ENCODE results near the gene LILRB1. TPM values are rescaled to one million over a fixed set of nuclear protein-coding genes. Genes with fewer than 3 reads are reported as not detected.

The LILRB1 gene
- polyA plus RNA-seq, 1 of the 3 experiments (the other 2 are of a cell fraction) = not detected

- Histone ChIP-seq H3K4me1 (ENCODE audit: control insufficient read depth in 1 of 2, insufficient read depth in 2 of 2, low read depth in 1 of 2, low read length in 1 of 2) (no peaks in the 10 kb centered on the region), H3K36me3 (replicated peaks in 1 of 2; ENCODE audit: control insufficient read depth in 1 of 2, insufficient read depth in 2 of 2, low read length in 1 of 2) (no peaks in the 10 kb centered on the region), H4K20me1 (ENCODE audit: insufficient read depth) (no peaks in the 10 kb centered on the region), H3K79me2 (ENCODE audit: insufficient read depth) (no peaks in the 10 kb centered on the region), H2AFZ (ENCODE audit: low read depth) (no peak within 1 kb of the TSS), H3K4me2 (no peak within 1 kb of the TSS), H3K9me3 (no peaks in the 10 kb centered on the region), H3K27me3 (ENCODE audit: insufficient read depth) (peaks cover 31% of the 10 kb centered on the region; the same call in 1 of the 2 replicates), H3K27ac (ENCODE audit: low read depth in 2 of 2, low read length in 1 of 2) (no peak within 1 kb of the TSS), H3K9me2 (no peaks in the 10 kb centered on the region), H3K9ac (no peak within 1 kb of the TSS), H3F3A (replicated peaks; ENCODE audit: insufficient read depth) (no peaks in the 10 kb centered on the region), H3K4me3 (ENCODE audit: low read depth in 2 of 2, low read length in 1 of 2) (no peak within 1 kb of the TSS)
- DNase-seq = no peak
- WGBS (ENCODE audit: low lambda C conversion rate) = no CpG with 5 or more reads among the region's 7 CpGs
- TF ChIP-seq MEF2A (IDR thresholded peaks at IDR 0.05; ENCODE audit: borderline replicate concordance, low read depth) (no peak), TCF12 (IDR thresholded peaks at IDR 0.05) (no peak), FOXJ3 (CRISPR knock-in tag; IDR thresholded peaks at IDR 0.05) (no peak), POLR2AphosphoS5 (IDR thresholded peaks at IDR 0.05; ENCODE audit: low read depth, low read length) (no peak), FOSL2 (IDR thresholded peaks at IDR 0.05; ENCODE audit: borderline replicate concordance, low read depth) (no peak), RFX5 (IDR thresholded peaks at IDR 0.05; ENCODE audit: low read length) (no peak), EP300 (IDR thresholded peaks at IDR 0.05; ENCODE audit: borderline replicate concordance in 1 of 2, low read depth in 1 of 2, low read length in 1 of 2) (no peak), PBX3 (IDR thresholded peaks at IDR 0.05) (no peak), JUND (IDR thresholded peaks at IDR 0.05) (no peak)
- POLR2A ChIA-PET = no interaction called here
- CTCF ChIA-PET = interaction anchor here (2.2 to 5.2 kb wide), 2 partner anchors 10 to 12 kb away, joined by 11 to 34 read pairs; no protein-coding TSS in a partner anchor
Measured at GRCh38 chr19:54662730-54663129, 32.4 kb downstream of the LILRB1 start, which contains the start of gene LILRB4. Gene LILRB4, plus strand, starts transcription at chr19:54662985. Its CDS starts 49 bp downstream, at chr19:54663034.

- Histone ChIP-seq H3K9ac (no peak overlapping the region), H2AFZ (ENCODE audit: low read depth) (no peak overlapping the region), H4K20me1 (ENCODE audit: insufficient read depth) (no peaks in the 10 kb centered on the region), H3K27ac (ENCODE audit: low read depth in 2 of 2, low read length in 1 of 2) (no peak overlapping the region), H3K27me3 (ENCODE audit: insufficient read depth) (peaks cover 16% of the 10 kb centered on the region; the same call in 1 of the 2 replicates), H3K9me3 (no peaks in the 10 kb centered on the region), H3K79me2 (ENCODE audit: insufficient read depth) (no peaks in the 10 kb centered on the region), H3K4me3 (ENCODE audit: low read depth in 2 of 2, low read length in 1 of 2) (no peak overlapping the region), H3K4me1 (ENCODE audit: control insufficient read depth in 1 of 2, insufficient read depth in 2 of 2, low read depth in 1 of 2, low read length in 1 of 2) (no peaks in the 10 kb centered on the region), H3K9me2 (no peaks in the 10 kb centered on the region), H3F3A (replicated peaks; ENCODE audit: insufficient read depth) (no peaks in the 10 kb centered on the region), H3K4me2 (no peak overlapping the region), H3K36me3 (replicated peaks in 1 of 2; ENCODE audit: control insufficient read depth in 1 of 2, insufficient read depth in 2 of 2, low read length in 1 of 2) (no peaks in the 10 kb centered on the region)
- 0% methylated on average over 4 of the region's 6 CpGs for WGBS (ENCODE audit: low lambda C conversion rate)
- ChIA-PET POLR2A (no interaction called here), CTCF (interaction anchor here (5.2 kb wide), 1 partner anchor 9 kb away, joined by 34 read pairs; no protein-coding TSS in a partner anchor)
- no peak for DNase-seq
- TF ChIP-seq RCOR1 (IDR thresholded peaks at IDR 0.05; ENCODE audit: low read length) (no peak), REST (IDR thresholded peaks at IDR 0.05; ENCODE audit: low read depth, low read length) (no peak), FOXM1 (IDR thresholded peaks at IDR 0.05; ENCODE audit: low read depth) (no peak), NRF1 (IDR thresholded peaks at IDR 0.05; ENCODE audit: low read depth, low read length) (no peak), TCF12 (IDR thresholded peaks at IDR 0.05) (no peak), GATA2 (CRISPR knock-in tag; IDR thresholded peaks at IDR 0.05) (no peak), RAD21 (IDR thresholded peaks at IDR 0.05; ENCODE audit: low read length) (no peak), JUND (IDR thresholded peaks at IDR 0.05) (no peak), USF2 (IDR thresholded peaks at IDR 0.05; ENCODE audit: borderline replicate concordance, low read depth, low read length) (no peak), SMC3 (IDR thresholded peaks at IDR 0.05; ENCODE audit: low read depth, low read length) (no peak), CTCF (IDR thresholded peaks at IDR 0.05) (no peak), FOSL2 (IDR thresholded peaks at IDR 0.05; ENCODE audit: borderline replicate concordance, low read depth) (no peak), EZH2phosphoT487 (IDR thresholded peaks at IDR 0.05; ENCODE audit: borderline replicate concordance, low read depth) (no peak), ELF1 (IDR thresholded peaks at IDR 0.05) (no peak), IRF3 (IDR thresholded peaks at IDR 0.05; ENCODE audit: low read depth, low read length) (no peak)
Measured at GRCh38 chr19:54665530-54665929, 35.2 kb downstream of the LILRB1 start.

Data from SK-N-SH (cell line).